Body of pancreas (tissue), 4 donors: ENCODE measurements around the gene RBP7.

Experiments used
- CTCF ChIP-seq, 7 experiments: fragments of 450-650 bp in 4 of 7; fragments of 200-600 bp in 3 of 7; sonication (generic) in 3 of 7; IDR thresholded peaks; one replicate each; pipeline ENCODE4 v1.5.1; 2016 to 2019; ENCODE audit warnings: antibody characterized with exemption in 7 of 7
- POLR2A ChIP-seq, 3 donors: fragments of 450-650 bp; IDR thresholded peaks; one replicate each; pipeline ENCODE4 v1.6.1; 2016; ENCODE audit warnings: antibody characterized with exemption in 3 of 3, mild to moderate bottlenecking in 2 of 3

DNA sequence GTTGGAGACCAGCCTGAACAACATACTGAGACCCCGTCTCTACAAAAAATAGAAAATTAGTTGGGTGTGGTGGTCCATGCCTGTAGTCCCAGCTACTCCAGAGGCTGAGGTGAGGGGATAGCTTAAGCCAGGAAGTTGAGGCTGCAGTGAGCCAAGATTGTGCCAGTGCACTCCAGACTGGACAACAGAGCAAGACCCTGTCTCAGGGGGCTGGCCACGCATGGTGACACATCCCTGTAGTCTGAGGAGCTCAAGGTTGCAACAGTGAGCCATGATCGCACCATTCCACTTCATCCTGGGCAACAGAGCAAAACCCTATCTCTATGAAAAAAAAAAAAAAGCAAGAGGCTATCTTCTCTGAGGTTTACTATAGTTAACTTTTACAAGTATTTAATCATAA, 23.1 kb downstream of the RBP7 start:
- TF ChIP-seq CTCF (IDR thresholded peaks at IDR 0.05) (no peak), POLR2A (IDR thresholded peaks at IDR 0.05) (no peak)
